Activated CD4-positive, alpha-beta T cell treated with anti-CD3 and anti-CD28 coated beads for 24 hours (primary cell): ENCODE results near the gene LHFPL6.
A peak's percentile ranks its signal among the peaks of the same experiment; 100 is the strongest.

Source experiments
- DNase-seq, 2 donors: peaks; one replicate each; pipeline ENCODE4 v3.0.0-alpha.2; 2020; ENCODE audit warnings: low read depth in 2 of 2

The LHFPL6 gene

GRCh38 chr13:39602614-39603366 lies at the start of gene LHFPL6:
LHFPL6 (minus strand) TSS chr13:39603193.
- DNase-seq = peak; percentile 39 to 64

GRCh38 chr13:39646122-39646521 lies 43.1 kb upstream of the LHFPL6 start:
- no peak for DNase-seq

- DNase-seq = no peak
Observed at GRCh38 chr13:39641645-39642044, 38.7 kb upstream of the LHFPL6 start.

GRCh38 chr13:39637890-39638289 lies 34.9 kb upstream of the LHFPL6 start:
- DNase-seq = no peak

DNA sequence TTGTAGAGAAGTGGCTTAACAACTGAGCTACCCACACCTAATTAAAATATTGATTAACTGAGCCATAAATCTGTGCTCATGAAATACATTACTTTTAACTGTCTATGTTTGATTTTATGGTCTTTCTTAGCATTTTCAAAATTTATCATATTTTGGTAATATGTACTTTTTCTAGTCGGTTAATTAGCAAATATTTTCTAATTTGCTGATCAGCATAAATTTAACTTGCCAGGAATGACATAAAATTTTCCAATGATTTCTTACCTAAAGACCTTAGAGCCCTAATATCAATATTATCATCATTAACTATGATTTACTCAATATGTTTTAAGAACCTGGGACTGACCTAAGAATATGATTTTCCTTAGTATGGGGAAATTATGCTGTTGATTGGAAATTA lies 32.6 kb upstream of the LHFPL6 start:
- DNase-seq = no peak

- DNase-seq = no peak
Observed at GRCh38 chr13:39632994-39633393, 30.0 kb upstream of the LHFPL6 start.

GRCh38 chr13:39631307-39631706 lies 28.3 kb upstream of the LHFPL6 start:
- no peak for DNase-seq

DNA sequence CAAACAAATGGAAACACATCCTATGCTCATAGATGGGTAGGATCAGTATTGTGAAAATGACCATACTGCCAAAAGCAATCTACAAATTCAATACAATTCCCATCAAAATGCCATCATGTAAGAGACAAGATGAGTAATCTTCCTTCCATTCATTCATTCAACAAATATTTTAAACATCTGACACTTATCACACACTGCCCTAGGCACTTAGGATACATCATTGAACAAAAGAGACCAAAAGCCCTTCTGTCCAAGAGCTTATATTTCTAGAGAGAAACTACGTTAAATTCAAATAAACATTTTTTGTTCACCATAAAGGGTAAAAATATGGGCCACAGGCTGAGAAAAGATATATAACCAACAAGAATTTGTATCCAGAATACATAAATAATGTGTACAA lies 20.5 kb upstream of the LHFPL6 start:
- no peak for DNase-seq

DNA sequence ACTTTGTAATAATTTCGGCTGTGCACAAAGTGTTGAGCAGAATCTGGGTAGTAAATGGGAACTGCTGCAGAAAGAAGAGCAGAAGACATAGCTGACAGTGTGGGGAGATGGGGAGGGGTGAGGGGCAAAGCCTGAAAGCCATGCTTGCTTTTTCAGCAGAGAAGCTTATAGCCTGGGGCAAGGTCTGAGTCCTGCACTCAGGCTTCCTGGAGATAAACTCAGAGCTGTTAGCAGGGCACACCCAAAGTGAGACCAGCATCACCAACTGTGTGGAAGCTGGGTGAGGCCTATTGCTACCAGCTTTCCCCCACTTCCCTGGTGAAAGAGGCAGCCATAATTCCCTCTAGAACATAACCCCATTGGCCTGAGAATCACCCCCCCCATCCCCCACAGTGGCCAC lies 15.6 kb upstream of the LHFPL6 start:
- no peak for DNase-seq

DNA sequence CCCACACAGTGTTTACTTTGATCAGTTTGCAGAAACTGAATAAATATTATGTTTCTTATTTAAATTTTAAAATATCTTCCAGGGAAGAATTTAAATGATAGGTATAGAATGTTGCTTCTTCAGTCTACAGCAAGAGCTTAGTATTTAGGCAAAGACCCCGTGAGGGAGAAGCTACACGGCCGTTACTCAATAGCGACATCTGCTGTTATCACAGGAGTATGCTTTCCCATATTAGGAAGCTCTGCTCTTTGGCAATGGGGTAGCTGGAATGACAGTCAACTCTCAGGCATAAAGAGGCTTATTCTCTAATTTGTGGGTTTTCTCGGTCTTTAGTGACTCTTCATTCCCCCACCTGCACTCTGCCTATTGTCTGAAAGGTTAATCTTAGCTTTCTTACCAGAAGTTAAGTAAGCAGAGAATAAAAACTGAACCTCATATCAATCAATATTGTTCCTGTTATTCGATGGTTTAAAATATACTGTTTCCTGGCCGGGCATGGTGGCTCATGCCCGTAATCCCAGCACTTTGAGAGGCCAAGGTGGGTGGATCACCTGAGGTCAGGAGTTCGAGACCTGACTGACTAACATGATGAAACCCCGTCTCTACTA lies 13.2 kb upstream of the LHFPL6 start:
- no peak for DNase-seq

- peak; percentile 49 to 51 for DNase-seq
Observed at GRCh38 chr13:39612023-39612637, 9.1 kb upstream of the LHFPL6 start.

DNA sequence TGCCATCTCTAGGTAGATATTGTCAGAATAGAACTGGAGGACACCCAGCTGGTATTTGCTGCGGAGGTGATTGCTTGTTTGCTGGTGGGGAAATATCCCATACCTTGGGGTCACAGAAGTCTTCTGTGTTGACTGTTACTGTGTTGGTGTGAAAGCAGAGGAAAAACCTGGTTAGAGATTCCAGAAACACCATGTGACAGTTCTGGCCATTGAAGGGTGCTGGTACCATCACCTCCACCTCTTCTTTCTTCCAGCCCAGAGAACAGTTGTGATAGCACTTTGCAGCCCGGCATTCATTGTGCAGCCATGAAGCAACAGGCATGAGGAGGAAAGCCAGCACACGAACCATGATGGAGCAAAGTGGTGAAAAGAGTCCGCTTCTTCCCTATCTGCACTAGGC lies 4.9 kb upstream of the LHFPL6 start:
- DNase-seq = no peak

DNA sequence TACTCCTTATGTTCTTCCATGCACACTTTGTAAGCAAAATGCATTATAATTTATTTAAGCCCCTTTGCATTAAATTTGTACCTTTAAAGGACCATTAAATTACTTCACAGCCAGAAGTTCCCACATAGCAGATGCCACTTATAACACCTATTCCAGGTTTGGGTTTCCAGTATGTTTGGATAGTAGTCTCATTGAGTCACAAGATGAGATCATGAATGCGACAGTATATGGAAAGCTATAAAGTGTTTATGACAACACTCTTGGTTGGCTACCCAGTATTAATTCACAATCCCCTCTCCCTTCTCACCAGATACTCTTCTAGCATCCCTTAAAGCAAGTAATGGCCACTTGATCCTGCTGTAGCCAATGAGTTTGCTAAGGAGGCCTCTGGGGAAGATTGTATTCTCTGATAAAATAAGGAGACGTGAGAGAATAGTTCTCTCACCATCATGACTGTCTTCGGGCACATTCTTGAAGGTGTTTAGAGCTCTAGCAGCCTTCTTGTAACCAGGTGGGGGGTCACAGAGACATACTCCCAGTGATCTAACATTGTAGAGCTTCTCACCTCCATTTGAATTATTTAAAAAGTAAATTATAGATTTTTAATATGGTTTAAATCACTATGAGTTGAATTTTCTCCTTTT lies 2.8 kb upstream of the LHFPL6 start:
- no peak for DNase-seq

GRCh38 chr13:39604756-39605155 lies 1.8 kb upstream of the LHFPL6 start:
- no peak for DNase-seq

DNA sequence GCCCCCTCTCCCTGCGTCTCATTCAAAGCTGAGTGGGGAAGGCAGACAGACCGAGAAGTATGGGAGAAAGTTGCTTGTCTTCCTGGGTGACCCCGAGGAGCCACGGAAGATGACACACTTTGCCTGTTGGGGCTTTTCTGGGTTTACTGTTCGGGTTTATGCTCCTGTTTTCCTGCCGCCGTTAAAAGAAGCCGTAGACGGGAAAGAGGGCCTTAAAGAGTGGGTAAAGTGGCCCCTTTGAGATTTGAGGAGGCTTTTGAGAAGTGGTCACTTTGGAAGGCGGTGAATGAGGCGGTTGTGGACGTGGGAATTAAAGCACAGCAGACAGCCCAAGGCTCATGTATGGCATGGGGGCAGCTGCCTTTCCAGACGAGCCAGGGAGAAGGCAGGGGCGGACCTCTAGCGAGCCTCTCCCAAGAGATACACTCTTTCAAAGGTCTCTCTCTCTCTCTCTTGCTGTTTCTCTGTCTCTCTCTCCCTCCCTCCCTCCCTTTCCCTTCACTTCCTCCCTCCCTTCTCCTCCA lies 493 bp upstream of the LHFPL6 start:
- no peak for DNase-seq

DNA sequence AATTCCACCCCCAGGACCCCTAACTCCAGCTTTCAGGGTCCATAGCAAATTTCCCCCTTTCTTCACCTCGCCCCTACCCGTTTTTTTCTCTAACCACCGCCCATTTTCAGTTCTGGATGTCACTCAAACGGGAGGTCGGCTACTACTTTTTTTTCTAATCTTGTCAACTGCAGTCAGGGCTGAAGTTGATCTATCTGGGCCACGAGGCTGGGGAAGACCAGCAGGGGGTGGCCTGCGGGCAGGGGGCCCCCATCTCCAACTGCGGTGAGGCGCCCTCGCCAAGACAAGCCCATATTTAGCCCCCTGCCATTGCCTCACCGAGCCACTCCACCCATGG lies 748 bp downstream of the LHFPL6 start:
- no peak for DNase-seq

- DNase-seq = no peak
Observed at GRCh38 chr13:39601636-39602035, 1.4 kb downstream of the LHFPL6 start.

- DNase-seq = no peak
Observed at GRCh38 chr13:39600766-39601165, 2.2 kb downstream of the LHFPL6 start.

DNA sequence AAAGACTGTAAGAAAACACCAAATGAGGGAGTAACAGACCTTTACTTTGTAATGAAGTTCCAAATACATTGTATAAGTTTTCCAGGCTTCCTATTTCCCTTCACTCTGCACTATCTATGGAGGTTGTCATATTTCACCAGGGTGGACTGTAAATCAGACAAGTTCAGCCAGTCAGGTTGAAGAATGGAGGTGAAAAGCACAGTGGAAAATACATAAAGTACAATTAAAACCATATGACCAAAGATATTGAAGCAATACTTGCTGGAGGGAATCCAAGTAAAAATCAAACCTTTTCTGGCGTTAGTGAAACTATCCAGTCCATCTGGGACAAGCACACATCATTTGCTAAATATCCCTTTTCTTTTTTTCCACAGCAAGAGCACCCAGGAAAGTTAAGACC lies 3.2 kb downstream of the LHFPL6 start:
- no peak for DNase-seq

DNA sequence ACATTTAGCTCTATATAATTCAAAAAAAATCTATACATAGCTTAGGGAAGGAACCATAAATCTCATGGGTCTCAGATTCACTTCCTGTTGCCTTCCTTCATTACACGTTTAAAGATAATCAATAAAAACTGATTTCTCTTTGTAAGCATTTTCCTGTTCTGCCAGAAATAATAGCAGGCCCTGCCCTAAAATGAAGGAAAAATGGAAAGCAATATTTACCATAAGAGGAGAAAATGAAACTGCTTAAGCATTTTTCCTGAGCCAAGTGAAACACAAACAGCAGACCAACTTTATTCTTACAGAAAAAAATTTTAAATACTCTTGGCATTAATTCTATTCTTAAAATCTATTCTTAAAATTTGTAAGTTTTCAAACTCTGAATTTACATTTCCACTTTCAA lies 4.0 kb downstream of the LHFPL6 start:
- no peak for DNase-seq

GRCh38 chr13:39597838-39598237 lies 5.2 kb downstream of the LHFPL6 start:
- DNase-seq = no peak

- DNase-seq = no peak
Observed at GRCh38 chr13:39596685-39597084, 6.3 kb downstream of the LHFPL6 start.

DNA sequence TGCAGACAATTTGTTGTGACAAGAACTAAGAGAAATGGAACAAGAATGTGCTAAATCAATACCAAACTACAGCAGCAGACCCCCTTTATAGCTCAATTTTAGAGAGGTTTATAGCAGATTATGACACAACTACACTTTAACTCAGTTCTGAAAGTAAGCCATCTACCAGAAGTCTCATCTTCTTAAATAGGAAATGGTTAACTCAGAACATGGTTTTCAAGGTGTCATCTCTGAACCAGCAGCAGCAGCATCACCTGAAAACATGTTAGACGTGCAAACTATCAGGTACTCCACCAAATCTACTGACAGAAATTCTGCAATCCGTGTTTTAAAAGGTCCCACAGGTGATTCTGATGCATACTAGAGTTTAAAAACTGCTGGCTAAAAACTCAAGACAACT lies 6.8 kb downstream of the LHFPL6 start:
- DNase-seq = no peak
